ENCODE data around the gene KXD1.

DNA sequence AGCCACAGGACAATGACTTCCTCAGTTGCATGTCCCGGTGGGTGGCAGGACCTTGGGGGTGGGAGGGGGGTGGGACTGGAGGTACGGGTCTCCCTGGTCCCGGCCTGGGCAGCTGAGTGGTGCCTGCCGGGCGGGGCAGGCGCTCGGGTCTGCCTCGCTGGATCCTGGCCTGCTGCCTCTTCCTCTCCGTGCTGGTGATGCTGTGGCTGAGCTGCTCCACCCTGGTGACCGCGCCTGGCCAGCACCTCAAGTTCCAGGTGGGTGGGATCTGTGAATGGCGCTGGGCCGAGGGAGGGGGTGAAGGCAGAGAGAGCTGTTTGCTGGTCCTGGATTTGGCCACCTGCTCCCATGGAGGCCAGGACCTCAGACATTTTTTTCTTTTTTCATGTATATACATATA is 60.6 kb downstream of the KXD1 start:
- TF ChIP-seq, protein P1, sequence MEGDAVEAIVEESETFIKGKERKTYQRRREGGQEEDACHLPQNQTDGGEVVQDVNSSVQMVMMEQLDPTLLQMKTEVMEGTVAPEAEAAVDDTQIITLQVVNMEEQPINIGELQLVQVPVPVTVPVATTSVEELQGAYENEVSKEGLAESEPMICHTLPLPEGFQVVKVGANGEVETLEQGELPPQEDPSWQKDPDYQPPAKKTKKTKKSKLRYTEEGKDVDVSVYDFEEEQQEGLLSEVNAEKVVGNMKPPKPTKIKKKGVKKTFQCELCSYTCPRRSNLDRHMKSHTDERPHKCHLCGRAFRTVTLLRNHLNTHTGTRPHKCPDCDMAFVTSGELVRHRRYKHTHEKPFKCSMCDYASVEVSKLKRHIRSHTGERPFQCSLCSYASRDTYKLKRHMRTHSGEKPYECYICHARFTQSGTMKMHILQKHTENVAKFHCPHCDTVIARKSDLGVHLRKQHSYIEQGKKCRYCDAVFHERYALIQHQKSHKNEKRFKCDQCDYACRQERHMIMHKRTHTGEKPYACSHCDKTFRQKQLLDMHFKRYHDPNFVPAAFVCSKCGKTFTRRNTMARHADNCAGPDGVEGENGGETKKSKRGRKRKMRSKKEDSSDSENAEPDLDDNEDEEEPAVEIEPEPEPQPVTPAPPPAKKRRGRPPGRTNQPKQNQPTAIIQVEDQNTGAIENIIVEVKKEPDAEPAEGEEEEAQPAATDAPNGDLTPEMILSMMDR (IDR thresholded peaks at IDR 0.05): no peak
- TF ChIP-seq POLR2A (IDR thresholded peaks at IDR 0.05): no peak
